Stomach (tissue), 9 donors: ENCODE results near the gene CD81. TPM values are rescaled to one million over a fixed set of nuclear protein-coding genes. Genes with fewer than 3 reads are reported as not detected.
"Not testable (repeated sequence)": the region's sequence is repeated elsewhere in the genome, so short reads cannot be mapped to it uniquely, and the experiment has no call there.

Experiments used
- DNase-seq, 2 donors: peaks; one replicate each; pipeline versions ENCODE4 v3.0.0 to v3.0.0-alpha.2; 2013 to 2019
- H3K27ac ChIP-seq, 5 donors: fragments of 200-600 bp in 4 of 5; sonication (generic) in 4 of 5; one replicate each; pipeline ENCODE4 v1.5.1; 2013 to 2019; ENCODE audit warnings: mild to moderate bottlenecking in 1 of 5, moderate library complexity in 1 of 5
- H3K27me3 ChIP-seq, 3 donors: fragments of 200-600 bp; sonication (generic); one replicate each; pipeline ENCODE4 v1.5.1; 2017 to 2019; ENCODE audit warnings: mixed run types in 1 of 3
- H3K36me3 ChIP-seq, 4 donors: fragments of 200-600 bp; sonication (generic); 1 replicate in 3 of 4; 2 replicates in 1 of 4; pipeline ENCODE4 v1.5.1; 2016 to 2019
- H3K4me1 ChIP-seq, 4 donors: fragments of 200-600 bp; sonication (generic); one replicate each; pipeline ENCODE4 v1.5.1; 2016 to 2019
- H3K4me3 ChIP-seq, 4 donors: fragments of 200-600 bp; sonication (generic) in 3 of 4; one replicate each; pipeline ENCODE4 v1.5.1; 2016 to 2019; ENCODE audit warnings: mild to moderate bottlenecking in 1 of 4
- H3K9me3 ChIP-seq, 4 donors: fragments of 200-600 bp; sonication (generic); one replicate each; pipeline ENCODE4 v1.5.1; 2016 to 2019
- CTCF ChIP-seq, 7 experiments: fragments of 450-650 bp in 4 of 7; fragments of 200-600 bp in 3 of 7; sonication (generic) in 3 of 7; IDR thresholded peaks; one replicate each; pipeline ENCODE4 v1.5.1; 2016 to 2019; ENCODE audit warnings: antibody characterized with exemption in 7 of 7, control low read depth in 2 of 7, mild to moderate bottlenecking in 1 of 7
- EP300 ChIP-seq: sonication (generic); formaldehyde crosslinking; IDR thresholded peaks from one replicate; pipeline ENCODE4 v1.6.1; 2017; ENCODE audit warnings: antibody characterized with exemption
- POLR2A ChIP-seq, 4 donors: fragments of 450-650 bp; IDR thresholded peaks; one replicate each; pipeline ENCODE4 v1.6.1; 2016; ENCODE audit warnings: antibody characterized with exemption in 4 of 4, control low read depth in 2 of 4, mild to moderate bottlenecking in 1 of 4, moderate library complexity in 1 of 4
- POLR2AphosphoS5 ChIP-seq, 3 donors: sonication (generic); formaldehyde crosslinking; IDR thresholded peaks; one replicate each; pipeline ENCODE4 v1.6.1; 2016; ENCODE audit warnings: antibody characterized with exemption in 3 of 3
- WGBS, 5 donors: extraction: QIAGEN DNeasy Blood & Tissue Kit in 3 of 5; methylation state at CpG; one replicate each; pipeline versions ENCODE4 v1.1.5 to v1.1.7; 2013 to 2018; 5-methylcytosine and 5-hydroxymethylcytosine counted together
- intact Hi-C: fragments of 100-400 bp; cut with DNase I; formaldehyde crosslinking; loops from one replicate; pipeline ENCODE4 v1.15.1; 2023; ENCODE audit warnings: low total_unique reads
- polyA plus RNA-seq, 3 donors: library from polyadenylated mRNA; stranded (reverse); fragments of 200-250 nt; gene quantifications; one replicate each; pipeline ENCODE4 v1.2.3, GENCODE V29; 2013
- total RNA-seq, 5 donors: library from RNA; depleted of rRNA; stranded (reverse); fragments of >200 nt; gene quantifications; one replicate each; pipeline versions ENCODE4 v1.1.0 to v1.2.3, GENCODE V29; 2014 to 2016
- donor health status: healthy with polysubstance abuse.
- donor health status: Bipolar disorder and iron deficiency.
- donor health status: healthy.

CD81 gene
- total and polyA plus RNA-seq, 8 donors = 95.0 to 327 (median 223) TPM

- H3K27me3 ChIP-seq = no peaks in the 10 kb centered on the region
- intact Hi-C loops = no loop called here
- no peak overlapping the region for H3K4me3 ChIP-seq
- DNase-seq = no peak
- H3K9me3 ChIP-seq = peaks cover 0 to 9% (median 6%) of the 10 kb centered on the region in 4 donors
- H3K36me3 ChIP-seq = no peaks in the 10 kb centered on the region
- TF ChIP-seq CTCF (IDR thresholded peaks at IDR 0.05) = no peak
- no peak for TF ChIP-seq EP300
- TF ChIP-seq POLR2AphosphoS5 (IDR thresholded peaks at IDR 0.05) = no peak
- no peak for TF ChIP-seq POLR2A (IDR thresholded peaks at IDR 0.05)
- no peaks in the 10 kb centered on the region for H3K4me1 ChIP-seq
- H3K27ac ChIP-seq = no peak overlapping the region
- WGBS, 5 donors = 87 to 94% (median 89%) methylated on average over 8 to 9 of the region's 9 CpGs
These were observed 47.6 kb upstream of the CD81 start for GRCh38 chr11:2329551-2329950.

GRCh38 chr11:2330696-2331095 lies 46.4 kb upstream of the CD81 start:
- intact Hi-C loops = no loop called here
- no peak overlapping the region for H3K27ac ChIP-seq
- WGBS, 5 donors = 87 to 89% (median 89%) methylated on average over 6 of the region's 6 CpGs
- H3K9me3 ChIP-seq = peaks cover 0 to 9% (median 6%) of the 10 kb centered on the region in 4 donors
- H3K4me1 ChIP-seq = no peaks in the 10 kb centered on the region
- no peaks in the 10 kb centered on the region for H3K36me3 ChIP-seq
- H3K4me3 ChIP-seq = no peak overlapping the region
- no peak for TF ChIP-seq EP300
- no peak for TF ChIP-seq POLR2AphosphoS5 (IDR thresholded peaks at IDR 0.05)
- TF ChIP-seq POLR2A (IDR thresholded peaks at IDR 0.05) = no peak
- TF ChIP-seq CTCF (IDR thresholded peaks at IDR 0.05) = no peak
- DNase-seq = no peak
- no peaks in the 10 kb centered on the region for H3K27me3 ChIP-seq

- WGBS, 5 donors = 92 to 98% (median 95%) methylated on average over 5 of the region's 5 CpGs
- intact Hi-C loops = no loop called here
These were observed 45.7 kb upstream of the CD81 start for GRCh38 chr11:2331404-2331803.

GRCh38 chr11:2332569-2332968 lies 44.5 kb upstream of the CD81 start:
- H3K27ac ChIP-seq, H3K9me3 ChIP-seq, intact Hi-C loops, DNase-seq, H3K4me3 ChIP-seq, H3K27me3 ChIP-seq, H3K36me3 ChIP-seq, H3K4me1 ChIP-seq: not testable (repeated sequence)
- 93 to 96% (median 94%) methylated on average over 4 to 25 of the region's 29 CpGs for WGBS, 5 donors

More at GRCh38 chr11:2331404-2331803, 45.7 kb upstream of the CD81 start:
- TF ChIP-seq EP300 = no peak
- no peak for TF ChIP-seq CTCF (IDR thresholded peaks at IDR 0.05)
- TF ChIP-seq POLR2AphosphoS5 (IDR thresholded peaks at IDR 0.05) = no peak
- no peak for TF ChIP-seq POLR2A (IDR thresholded peaks at IDR 0.05)
- H3K36me3 ChIP-seq = no peaks in the 10 kb centered on the region
- no peak for DNase-seq
- H3K27ac ChIP-seq = no peak overlapping the region
- no peaks in the 10 kb centered on the region for H3K27me3 ChIP-seq
- H3K4me3 ChIP-seq = no peak overlapping the region
- peaks cover 0 to 9% (median 6%) of the 10 kb centered on the region in 4 donors for H3K9me3 ChIP-seq
- H3K4me1 ChIP-seq = no peaks in the 10 kb centered on the region

GRCh38 chr11:2333486-2334205 lies 43.5 kb upstream of the CD81 start:
- H3K4me1 ChIP-seq, H3K36me3 ChIP-seq, H3K9me3 ChIP-seq, H3K27ac ChIP-seq, DNase-seq, H3K27me3 ChIP-seq, H3K4me3 ChIP-seq, intact Hi-C loops: not testable (repeated sequence)
- WGBS, 5 donors = 78 to 100% (median 93%) methylated on average over 2 of the region's 4 CpGs; no CpG with 5 or more reads in 1 of the 5 donors

- intact Hi-C loops, DNase-seq, H3K27me3 ChIP-seq, H3K27ac ChIP-seq, H3K4me1 ChIP-seq, H3K4me3 ChIP-seq, H3K36me3 ChIP-seq, H3K9me3 ChIP-seq: not testable (repeated sequence)
- 89 to 95% (median 93%) methylated on average over 17 to 18 of the region's 18 CpGs for WGBS, 5 donors
These were observed 41.8 kb upstream of the CD81 start for GRCh38 chr11:2335286-2335685.

- H3K9me3 ChIP-seq, H3K4me3 ChIP-seq, H3K4me1 ChIP-seq, DNase-seq, H3K36me3 ChIP-seq, H3K27ac ChIP-seq, intact Hi-C loops, H3K27me3 ChIP-seq: not testable (repeated sequence)
- WGBS, 5 donors = 69 to 81% (median 72%) methylated on average over 8 of the region's 8 CpGs
These were observed 38.4 kb upstream of the CD81 start for GRCh38 chr11:2338760-2339159.
